OCI-LY1 (cell line): ENCODE data around the gene HEMGN.

Experiments used
- CTCF ChIP-seq: fragments of 200-600 bp; sonication (generic), shearing (Covaris generic); IDR thresholded peaks from 2 replicates; pipeline ENCODE4 v1.5.1; 2017; ENCODE audit warnings: mild to moderate bottlenecking, antibody characterized with exemption, low read length, moderate library complexity, mixed read lengths
- EZH2 ChIP-seq: fragments of 200-600 bp; sonication (generic), shearing (Covaris generic); IDR thresholded peaks from 2 replicates; pipeline ENCODE4 v1.8.0; 2017; ENCODE audit warnings: borderline replicate concordance, mixed run types, mild to moderate bottlenecking, antibody characterized with exemption, low read length, moderate library complexity, mixed read lengths

- no peak for TF ChIP-seq CTCF
- no peak for TF ChIP-seq EZH2
Measured at GRCh38 chr9:97924386-97924785, 13.6 kb downstream of the HEMGN start.
